MM.1S (cell line): ENCODE measurements around the gene MAP3K3.

Experiments used
- CTCF ChIP-seq: fragments of 300-600 bp; sonication (generic); IDR thresholded peaks from 2 replicates; pipeline ENCODE4 v1.5.1; 2016; ENCODE audit warnings: antibody characterized with exemption, low read length, mixed read lengths
- EZH2phosphoT487 ChIP-seq: fragments of 300-600 bp; sonication (generic); IDR thresholded peaks from 2 replicates; pipeline ENCODE4 v1.6.1; 2018; ENCODE audit warnings: antibody characterized with exemption, low read length

DNA sequence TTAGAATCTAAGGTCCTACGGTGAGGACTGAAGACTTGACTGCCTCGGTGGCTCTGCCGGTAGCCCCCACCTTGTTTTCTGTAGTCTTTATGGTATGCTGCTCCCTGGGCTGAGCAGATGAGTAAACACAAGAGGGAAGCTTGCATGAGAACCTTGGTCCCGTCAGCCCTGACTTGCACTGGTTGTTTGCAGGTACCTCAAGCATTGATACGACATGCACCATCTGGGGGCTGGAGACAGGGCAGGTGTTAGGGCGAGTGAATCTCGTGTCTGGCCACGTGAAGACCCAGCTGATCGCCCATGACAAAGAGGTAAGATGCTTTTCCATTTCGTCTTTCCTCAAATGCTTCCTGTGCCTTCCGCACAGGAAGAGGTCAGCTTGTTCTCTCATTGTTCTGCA, 42.6 kb upstream of the MAP3K3 start:
- TF ChIP-seq CTCF (no peak), EZH2phosphoT487 (no peak)
